LNCaP clone FGC (cell line): ENCODE measurements around the gene NFE2L2.

Experiments used
- DNase-seq: peaks from one replicate; pipeline ENCODE4 v3.0.0-alpha.2; 2011; ENCODE audit warnings: low read depth
- H3K4me3 ChIP-seq: 2 replicates; pipeline ENCODE4 v1.5.1; 2011; ENCODE audit warnings: mild to moderate bottlenecking, low read depth, low read length, control low read depth
- CTCF ChIP-seq: IDR thresholded peaks from 2 replicates; pipeline ENCODE4 v1.5.1; 2012; ENCODE audit warnings: mild to moderate bottlenecking; ENCODE audit not compliant: control insufficient read depth, insufficient read depth; ENCODE audit errors: extremely low read depth

NFE2L2 gene

GRCh38 chr2:177262958-177263450 lies 1.5 kb downstream of the NFE2L2 start:
- H3K4me3 ChIP-seq: peak overlapping the region; percentile 76
- TF ChIP-seq CTCF: no peak
- DNase-seq: no peak

- DNase-seq: no peak
- no peak for TF ChIP-seq CTCF
- H3K4me3 ChIP-seq: peak overlapping the region; percentile 76
Measured at GRCh38 chr2:177262092-177262491, 2.4 kb downstream of the NFE2L2 start.

- peak overlapping the region; percentile 76 for H3K4me3 ChIP-seq
- TF ChIP-seq CTCF: no peak
- DNase-seq: no peak
Measured at GRCh38 chr2:177261116-177262060, 3.1 kb downstream of the NFE2L2 start.

GRCh38 chr2:177260379-177260778 lies 4.1 kb downstream of the NFE2L2 start:
- no peak overlapping the region for H3K4me3 ChIP-seq
- TF ChIP-seq CTCF: no peak
- no peak for DNase-seq

- TF ChIP-seq CTCF: no peak
- H3K4me3 ChIP-seq: no peak overlapping the region
Measured at GRCh38 chr2:177258059-177258458, 6.5 kb downstream of the NFE2L2 start.

GRCh38 chr2:177257471-177257870 lies 7.1 kb downstream of the NFE2L2 start:
- H3K4me3 ChIP-seq: no peak overlapping the region
- no peak for TF ChIP-seq CTCF
- DNase-seq: no peak

More at GRCh38 chr2:177258059-177258458, 6.5 kb downstream of the NFE2L2 start:
- no peak for DNase-seq
